Measurements from ENCODE around the gene RUNX1.

DNA sequence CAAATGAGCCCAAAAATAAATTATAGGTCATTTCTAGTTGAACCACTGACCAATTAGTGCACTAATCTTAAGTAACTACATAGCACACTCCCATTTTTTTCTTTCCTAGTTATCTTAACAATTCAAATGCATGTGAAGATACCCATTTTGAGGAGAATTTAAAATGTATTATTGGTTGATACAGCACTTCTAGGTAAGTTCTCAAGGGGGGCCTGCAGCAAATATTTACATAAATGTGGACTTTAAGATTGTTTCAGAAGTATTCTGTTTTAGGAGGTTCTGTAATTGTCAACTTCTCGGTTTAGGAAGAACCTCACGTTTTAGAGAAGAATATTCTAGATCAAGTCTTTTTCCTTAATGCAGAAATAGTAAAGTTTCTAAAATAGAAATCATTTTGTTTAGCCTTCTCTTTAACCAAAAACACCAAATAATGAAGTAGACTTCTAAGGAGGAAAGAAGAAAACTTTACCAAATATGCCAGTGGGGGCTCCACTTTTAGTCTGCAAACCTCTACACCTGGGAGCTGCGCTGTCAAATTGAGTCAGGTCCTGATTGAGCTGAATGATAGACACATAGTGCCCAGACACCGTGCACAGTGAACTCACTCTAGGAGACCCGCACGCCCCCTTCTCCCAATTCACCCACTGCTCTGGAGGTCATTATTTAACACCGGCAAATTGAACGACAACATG, 144.4 kb downstream of the RUNX1 start:
- TF ChIP-seq, protein P1, sequence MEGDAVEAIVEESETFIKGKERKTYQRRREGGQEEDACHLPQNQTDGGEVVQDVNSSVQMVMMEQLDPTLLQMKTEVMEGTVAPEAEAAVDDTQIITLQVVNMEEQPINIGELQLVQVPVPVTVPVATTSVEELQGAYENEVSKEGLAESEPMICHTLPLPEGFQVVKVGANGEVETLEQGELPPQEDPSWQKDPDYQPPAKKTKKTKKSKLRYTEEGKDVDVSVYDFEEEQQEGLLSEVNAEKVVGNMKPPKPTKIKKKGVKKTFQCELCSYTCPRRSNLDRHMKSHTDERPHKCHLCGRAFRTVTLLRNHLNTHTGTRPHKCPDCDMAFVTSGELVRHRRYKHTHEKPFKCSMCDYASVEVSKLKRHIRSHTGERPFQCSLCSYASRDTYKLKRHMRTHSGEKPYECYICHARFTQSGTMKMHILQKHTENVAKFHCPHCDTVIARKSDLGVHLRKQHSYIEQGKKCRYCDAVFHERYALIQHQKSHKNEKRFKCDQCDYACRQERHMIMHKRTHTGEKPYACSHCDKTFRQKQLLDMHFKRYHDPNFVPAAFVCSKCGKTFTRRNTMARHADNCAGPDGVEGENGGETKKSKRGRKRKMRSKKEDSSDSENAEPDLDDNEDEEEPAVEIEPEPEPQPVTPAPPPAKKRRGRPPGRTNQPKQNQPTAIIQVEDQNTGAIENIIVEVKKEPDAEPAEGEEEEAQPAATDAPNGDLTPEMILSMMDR (conservative IDR thresholded peaks at IDR 0.05; ENCODE audit: low read depth, low read length): no peak
- no peak for TF ChIP-seq EZH2phosphoT487 (IDR thresholded peaks at IDR 0.05; ENCODE audit: borderline replicate concordance, low read length)
- TF ChIP-seq EZH2 (IDR thresholded peaks at IDR 0.05; ENCODE audit: low read length, unreplicated experiment): no peak
